GM20000 (cell line): Measurements from ENCODE around the gene HIPK4.
A peak's percentile ranks its signal among the peaks of the same experiment; 100 is the strongest.

ENCODE experiments used
- DNase-seq: peaks from one replicate; pipeline ENCODE4 v3.0.0; 2012; ENCODE audit warnings: low spot score
- TF ChIP-seq, protein P1 (sequence below): IDR thresholded peaks from 2 replicates; pipeline ENCODE4 v1.5.1; 2012; ENCODE audit warnings: mild to moderate bottlenecking, control low read depth; ENCODE audit errors: extremely low read depth, missing control alignments

Gene HIPK4

DNA sequence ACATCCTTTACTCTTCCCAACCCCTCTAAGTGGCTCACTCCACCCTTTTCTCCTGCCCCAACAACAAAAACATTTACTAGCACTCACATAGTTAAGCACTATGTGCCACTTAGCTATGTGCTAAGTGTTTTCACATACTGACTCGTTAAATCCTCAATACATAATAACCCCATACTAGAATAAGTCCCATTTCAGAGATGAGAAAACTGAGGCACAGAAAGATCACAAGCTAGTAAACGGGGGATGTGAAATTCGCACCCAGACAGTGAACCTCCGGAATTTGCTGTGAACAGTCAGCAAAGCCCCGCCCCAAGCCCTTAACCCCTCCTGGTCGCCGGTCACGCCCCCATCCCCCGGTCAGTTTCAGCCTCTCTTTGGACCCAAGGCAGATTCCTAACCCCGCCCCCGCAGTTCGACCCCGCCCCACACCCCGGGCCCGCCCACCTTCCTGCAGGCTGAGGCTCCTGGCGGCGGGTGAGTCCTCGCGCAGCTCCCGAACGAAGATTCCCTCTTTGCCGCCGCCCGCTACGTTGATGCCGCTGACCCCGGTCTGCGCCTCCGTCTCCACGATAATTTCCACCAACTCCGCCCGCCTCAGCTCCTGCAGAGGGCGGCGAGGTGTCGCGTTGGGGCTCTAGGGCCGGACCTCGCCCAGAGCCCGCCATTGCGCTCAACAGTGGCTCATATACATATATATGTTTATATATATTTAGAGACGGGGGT is 13.4 kb upstream of the HIPK4 start:
- peak; percentile 97 for DNase-seq
- TF ChIP-seq, protein P1, sequence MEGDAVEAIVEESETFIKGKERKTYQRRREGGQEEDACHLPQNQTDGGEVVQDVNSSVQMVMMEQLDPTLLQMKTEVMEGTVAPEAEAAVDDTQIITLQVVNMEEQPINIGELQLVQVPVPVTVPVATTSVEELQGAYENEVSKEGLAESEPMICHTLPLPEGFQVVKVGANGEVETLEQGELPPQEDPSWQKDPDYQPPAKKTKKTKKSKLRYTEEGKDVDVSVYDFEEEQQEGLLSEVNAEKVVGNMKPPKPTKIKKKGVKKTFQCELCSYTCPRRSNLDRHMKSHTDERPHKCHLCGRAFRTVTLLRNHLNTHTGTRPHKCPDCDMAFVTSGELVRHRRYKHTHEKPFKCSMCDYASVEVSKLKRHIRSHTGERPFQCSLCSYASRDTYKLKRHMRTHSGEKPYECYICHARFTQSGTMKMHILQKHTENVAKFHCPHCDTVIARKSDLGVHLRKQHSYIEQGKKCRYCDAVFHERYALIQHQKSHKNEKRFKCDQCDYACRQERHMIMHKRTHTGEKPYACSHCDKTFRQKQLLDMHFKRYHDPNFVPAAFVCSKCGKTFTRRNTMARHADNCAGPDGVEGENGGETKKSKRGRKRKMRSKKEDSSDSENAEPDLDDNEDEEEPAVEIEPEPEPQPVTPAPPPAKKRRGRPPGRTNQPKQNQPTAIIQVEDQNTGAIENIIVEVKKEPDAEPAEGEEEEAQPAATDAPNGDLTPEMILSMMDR = no peak

DNA sequence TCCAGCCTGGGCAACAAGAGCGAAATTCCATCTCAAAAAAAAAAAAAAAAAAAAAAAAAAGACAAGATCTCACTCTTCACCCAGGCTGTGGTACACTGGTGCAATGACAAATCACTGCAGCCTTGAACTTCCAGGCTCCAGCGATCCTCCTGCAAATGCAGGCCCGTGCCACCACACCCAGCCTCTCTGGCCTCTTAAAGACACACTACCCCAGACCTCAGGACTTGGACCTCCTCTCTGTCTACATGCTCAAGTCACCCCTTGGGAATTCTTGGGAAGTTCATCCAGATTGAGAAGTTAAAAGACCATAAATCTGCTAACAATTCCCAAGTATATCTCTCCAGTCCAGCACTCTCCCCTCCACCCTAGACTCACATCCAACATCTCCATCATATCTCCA is 10.6 kb upstream of the HIPK4 start:
- no peak for DNase-seq
- TF ChIP-seq, protein P1 = no peak

DNA sequence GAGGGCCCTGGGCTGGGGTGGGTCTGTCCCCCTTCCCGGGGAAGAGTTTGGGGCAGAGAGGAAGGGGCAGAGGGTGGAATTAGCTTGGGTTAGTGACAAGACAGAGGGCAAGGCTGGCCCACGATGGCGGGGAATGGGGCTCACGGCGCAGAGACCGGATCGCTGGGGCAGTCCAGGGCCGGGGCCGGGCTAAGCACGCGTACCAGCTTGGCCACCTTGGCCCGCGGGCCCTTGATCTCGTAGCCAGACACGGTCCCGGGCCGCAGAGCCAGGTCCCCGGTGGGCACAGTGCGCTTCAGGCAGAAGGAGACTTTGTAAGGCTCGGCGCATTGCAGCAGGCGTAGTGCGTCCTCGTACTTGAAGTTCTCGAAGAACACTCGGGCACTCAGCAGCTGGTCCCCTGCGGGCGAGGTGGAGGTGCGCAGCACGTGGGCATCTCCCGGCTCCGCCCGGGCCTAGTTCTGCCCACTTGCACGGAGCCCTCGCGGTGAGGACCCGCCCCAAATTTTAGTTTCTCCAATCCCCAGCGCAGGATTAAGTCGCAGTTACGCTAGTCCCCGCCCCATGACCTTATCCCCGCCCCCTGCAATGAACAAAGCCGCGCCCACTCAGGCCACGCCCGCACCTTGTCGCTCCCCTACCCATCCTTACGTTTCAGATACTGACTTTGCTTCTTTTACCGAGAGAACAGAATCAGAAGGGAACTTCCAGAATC is 8.6 kb upstream of the HIPK4 start:
- TF ChIP-seq, protein P1 = no peak
- DNase-seq = peak; percentile 69

DNA sequence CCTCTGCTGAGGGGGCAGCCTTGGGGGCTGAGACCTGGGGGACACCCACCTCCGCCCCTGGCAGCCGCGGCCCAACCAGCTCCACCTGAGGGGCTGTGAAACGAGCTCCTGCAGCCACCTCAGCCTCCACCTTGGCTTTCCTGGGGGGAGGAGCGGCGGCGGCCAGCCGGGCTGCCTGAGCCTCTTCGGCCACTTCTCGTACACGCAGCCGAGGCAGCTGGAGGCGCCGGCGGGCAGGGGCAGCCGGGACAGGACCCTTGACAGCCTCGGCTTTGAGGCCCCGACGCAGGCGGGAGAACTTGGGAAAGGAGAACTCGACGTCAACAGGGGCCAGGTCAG is 7.6 kb upstream of the HIPK4 start:
- TF ChIP-seq, protein P1 = no peak

DNA sequence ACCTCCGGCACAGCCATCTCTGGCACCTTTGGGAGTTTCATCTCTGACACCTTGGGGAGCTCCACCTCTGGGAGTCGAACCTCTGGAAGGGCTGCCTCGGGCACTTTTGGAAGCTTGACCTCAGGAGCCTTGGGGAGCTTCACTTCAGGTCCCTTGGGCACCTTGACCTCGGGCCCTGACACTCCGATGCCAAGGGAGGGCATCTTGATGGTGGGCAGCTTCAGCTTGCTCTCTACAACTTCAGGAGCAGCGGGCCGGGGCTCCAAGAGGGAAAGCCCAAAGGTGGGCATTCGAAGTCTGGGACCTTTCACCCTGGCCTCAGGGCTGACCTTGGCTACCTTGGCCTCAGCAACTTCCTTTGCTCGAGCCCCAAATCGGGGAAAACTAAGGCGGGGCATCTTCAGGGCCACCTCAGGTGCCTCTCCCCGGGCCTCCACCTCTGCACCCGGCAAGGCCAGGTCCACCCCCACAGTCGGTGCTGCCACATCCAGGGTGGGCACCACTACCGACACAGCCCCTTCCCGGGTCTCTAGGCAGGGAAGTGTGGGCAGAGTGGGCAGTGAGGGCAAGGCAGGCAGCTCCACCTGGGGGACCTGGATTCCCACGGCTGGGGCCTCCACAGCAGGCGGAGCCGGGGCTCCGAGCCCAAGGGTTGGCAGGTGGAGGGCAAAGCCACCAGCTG is 7.0 kb upstream of the HIPK4 start:
- TF ChIP-seq, protein P1 = no peak
- DNase-seq = no peak

More for the DNA sequence above, 7.6 kb upstream of the HIPK4 start:
- no peak for DNase-seq

DNA sequence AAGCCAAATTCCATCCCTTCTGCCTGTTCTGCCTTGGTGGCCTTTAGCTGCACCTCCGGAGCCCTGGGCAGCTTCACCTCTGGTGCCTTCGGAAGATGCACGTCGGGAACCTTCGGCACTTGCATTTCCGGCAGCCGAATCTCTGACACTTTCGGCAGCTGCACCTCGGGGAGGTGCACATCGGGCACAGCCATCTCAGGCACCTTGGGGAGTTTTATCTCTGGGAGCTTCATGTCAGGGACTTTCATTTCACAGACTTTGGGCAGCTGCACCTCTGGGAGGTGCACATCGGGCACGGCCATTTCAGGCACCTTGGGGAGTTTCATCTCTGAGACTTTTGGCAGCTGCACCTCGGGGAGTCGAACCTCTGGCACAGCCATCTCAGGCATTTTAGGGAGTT is 6.0 kb upstream of the HIPK4 start:
- TF ChIP-seq, protein P1 = no peak
- DNase-seq = no peak

DNA sequence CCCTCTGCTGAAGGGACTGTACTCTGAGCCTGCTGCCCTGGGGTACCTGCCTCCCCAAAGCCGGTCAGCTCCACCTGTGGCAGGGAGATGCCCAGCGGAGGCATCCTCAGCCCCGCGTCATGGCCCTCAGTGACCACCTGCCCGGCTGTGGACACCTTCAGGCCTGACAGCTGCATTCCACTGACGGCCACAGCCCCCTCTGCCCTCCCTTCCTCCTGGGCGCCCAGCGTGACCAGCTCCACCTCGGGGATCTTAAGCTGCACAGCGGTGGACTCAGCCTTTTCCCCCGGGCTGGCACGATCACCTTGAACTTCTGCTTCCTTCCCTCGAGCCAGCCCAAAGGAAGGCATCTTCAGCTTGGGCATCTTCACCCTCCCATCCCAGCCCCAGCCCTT is 4.8 kb upstream of the HIPK4 start:
- DNase-seq = no peak
- TF ChIP-seq, protein P1 = no peak
